ENCODE measurements around the gene NID1.

Gene NID1

DNA sequence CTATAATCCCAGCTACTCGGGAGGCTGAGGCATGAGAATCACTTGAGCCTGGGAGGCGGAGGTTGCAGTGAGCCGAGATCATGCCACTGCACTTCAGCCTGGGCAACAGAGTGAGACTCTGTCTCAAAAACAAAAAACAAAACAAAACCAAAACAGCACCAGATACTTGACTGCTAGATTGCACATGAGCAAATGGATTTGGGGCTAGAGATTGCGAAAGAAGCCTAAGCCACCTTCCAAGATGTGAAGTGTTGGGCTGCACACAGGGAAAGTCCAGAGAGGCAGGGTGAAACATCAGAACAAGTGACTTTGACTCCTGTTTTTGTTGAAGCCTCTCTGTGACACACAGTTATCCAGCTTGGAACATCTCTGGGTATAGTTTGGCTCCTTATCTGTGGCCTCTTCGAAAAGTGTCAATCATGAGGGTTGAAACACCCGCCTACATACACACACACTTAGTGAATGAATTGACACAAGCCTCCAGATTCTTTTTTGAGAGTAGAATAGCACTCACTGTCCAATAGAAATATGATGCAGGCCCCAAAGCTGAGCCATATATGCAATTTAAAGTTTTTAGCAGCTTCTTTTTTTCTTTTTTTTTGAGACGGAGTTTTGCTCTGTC lies 43.2 kb upstream of the NID1 start:
- DNase-seq (ENCODE audit: extremely low read depth, low read depth) = no peak
- H3K4me3 ChIP-seq (replicated peaks; ENCODE audit: low read depth, low read length) = no peak overlapping the region
- TF ChIP-seq, protein P1, sequence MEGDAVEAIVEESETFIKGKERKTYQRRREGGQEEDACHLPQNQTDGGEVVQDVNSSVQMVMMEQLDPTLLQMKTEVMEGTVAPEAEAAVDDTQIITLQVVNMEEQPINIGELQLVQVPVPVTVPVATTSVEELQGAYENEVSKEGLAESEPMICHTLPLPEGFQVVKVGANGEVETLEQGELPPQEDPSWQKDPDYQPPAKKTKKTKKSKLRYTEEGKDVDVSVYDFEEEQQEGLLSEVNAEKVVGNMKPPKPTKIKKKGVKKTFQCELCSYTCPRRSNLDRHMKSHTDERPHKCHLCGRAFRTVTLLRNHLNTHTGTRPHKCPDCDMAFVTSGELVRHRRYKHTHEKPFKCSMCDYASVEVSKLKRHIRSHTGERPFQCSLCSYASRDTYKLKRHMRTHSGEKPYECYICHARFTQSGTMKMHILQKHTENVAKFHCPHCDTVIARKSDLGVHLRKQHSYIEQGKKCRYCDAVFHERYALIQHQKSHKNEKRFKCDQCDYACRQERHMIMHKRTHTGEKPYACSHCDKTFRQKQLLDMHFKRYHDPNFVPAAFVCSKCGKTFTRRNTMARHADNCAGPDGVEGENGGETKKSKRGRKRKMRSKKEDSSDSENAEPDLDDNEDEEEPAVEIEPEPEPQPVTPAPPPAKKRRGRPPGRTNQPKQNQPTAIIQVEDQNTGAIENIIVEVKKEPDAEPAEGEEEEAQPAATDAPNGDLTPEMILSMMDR (IDR thresholded peaks at IDR 0.05; ENCODE audit: low read depth, low read length, missing control alignments) = no peak

DNA sequence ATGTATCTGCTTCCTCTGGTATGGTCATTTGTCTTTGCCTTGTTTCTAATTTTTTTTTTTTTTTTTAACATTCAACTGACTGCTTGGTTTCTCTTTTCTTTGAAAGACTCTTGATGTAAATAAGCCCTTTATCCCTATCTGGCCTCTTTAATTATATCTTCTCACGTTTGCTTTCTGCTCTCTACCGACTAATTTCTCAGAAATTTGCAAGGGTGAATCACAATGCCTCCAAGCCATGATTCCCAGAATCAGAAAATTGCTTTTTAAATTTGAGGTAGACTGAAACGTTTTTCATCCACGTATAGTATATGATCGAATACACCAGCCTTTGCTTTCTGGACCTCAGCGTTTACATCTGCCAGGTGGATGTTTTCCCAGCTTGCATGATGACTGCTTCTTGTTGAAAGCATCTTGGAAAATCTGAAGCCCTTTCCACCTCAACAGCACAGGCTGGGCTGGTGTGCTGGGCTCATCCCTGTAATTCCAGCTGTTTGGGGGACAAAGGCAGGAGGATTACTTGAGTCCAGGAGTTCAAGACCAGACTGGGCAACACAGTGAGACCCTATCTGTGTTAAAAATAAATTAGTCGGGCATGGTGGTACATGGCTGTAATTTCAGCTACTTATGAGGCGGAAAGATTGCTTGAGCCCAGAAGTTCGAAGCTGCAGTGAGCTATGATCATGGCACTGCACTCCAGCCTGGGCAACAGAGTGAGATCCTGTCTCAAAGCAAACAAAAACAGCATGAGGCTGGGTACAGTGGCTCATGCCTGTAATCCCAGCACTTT lies 42.4 kb upstream of the NID1 start:
- no peak for DNase-seq (ENCODE audit: extremely low read depth, low read depth)
- TF ChIP-seq, protein P1 (IDR thresholded peaks at IDR 0.05; ENCODE audit: low read depth, low read length, missing control alignments) = no peak
- no peak overlapping the region for H3K4me3 ChIP-seq (replicated peaks; ENCODE audit: low read depth, low read length)

DNA sequence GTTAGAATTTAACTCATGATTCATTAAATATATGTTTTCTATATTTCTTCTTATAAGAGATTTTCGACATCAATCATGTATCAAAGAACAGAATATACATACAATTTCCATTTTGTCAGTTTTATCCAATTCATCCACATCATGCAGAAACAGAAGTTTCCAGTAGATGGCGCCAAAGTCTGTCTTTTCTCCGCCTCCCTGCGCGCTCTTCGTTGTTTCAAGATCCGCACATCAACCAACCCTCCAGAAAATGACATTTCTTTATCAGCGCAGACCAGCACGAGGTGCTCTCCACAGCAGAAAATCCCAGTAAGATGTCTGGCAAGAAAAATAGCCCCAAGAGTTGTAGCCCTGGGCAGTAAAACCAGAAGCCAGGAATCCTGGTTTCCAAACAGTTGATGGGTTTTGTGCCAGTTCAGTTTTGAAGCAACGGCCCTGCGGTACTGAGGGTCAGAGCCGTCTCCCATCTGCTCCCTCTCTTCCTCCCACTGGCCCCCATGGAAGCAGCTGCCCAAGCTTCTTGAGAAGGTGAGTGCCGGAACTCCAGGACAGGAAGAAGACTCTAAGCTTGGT lies 38.8 kb upstream of the NID1 start:
- no peak for DNase-seq (ENCODE audit: extremely low read depth, low read depth)
- H3K4me3 ChIP-seq (replicated peaks; ENCODE audit: low read depth, low read length) = no peak overlapping the region
- TF ChIP-seq, protein P1 (IDR thresholded peaks at IDR 0.05; ENCODE audit: low read depth, low read length, missing control alignments) = peak; percentile 67

DNA sequence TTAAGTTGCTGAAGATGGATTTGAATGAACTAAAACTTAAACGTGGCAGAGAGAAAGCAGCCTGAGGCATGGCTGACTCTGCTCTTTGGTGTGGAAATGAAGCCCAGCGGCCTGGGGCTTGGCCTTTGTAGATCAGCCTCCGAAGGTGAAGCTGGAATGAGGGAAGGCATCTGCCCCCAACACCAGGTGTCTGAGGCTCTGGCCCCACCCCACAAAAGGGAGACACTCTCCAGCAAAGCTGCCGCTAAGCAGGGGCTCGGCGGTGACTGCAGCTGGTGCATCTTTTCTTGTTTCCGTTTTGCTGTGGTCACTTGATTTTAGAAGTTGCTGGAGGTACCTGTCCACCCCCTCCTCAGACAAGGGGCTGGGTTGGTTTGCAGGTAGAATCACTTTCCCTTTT lies 38.2 kb upstream of the NID1 start:
- TF ChIP-seq, protein P1 (IDR thresholded peaks at IDR 0.05; ENCODE audit: low read depth, low read length, missing control alignments) = no peak
- H3K4me3 ChIP-seq (replicated peaks; ENCODE audit: low read depth, low read length) = no peak overlapping the region
- no peak for DNase-seq (ENCODE audit: extremely low read depth, low read depth)

DNA sequence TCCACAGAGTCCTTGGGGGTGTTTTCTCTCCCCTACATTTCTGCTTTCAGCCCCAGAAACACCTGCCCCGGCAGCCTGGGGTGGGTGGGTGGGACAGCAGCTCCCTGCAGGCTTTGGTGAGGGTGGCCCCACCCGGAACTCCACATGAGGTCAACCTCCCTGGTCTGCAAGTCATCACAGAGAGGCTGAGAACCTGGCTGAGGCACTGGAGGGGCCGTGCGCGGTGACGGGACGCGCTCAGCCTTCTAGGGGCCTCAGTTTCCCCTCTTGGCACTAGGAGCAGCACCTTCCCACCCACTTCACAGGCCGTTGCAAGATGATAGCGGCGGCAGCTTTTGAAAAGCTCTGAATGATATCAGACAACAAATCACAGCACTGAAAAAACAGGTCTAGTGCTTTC lies 37.7 kb upstream of the NID1 start:
- TF ChIP-seq, protein P1 (IDR thresholded peaks at IDR 0.05; ENCODE audit: low read depth, low read length, missing control alignments) = no peak
- DNase-seq (ENCODE audit: extremely low read depth, low read depth) = no peak
- H3K4me3 ChIP-seq (replicated peaks; ENCODE audit: low read depth, low read length) = no peak overlapping the region

DNA sequence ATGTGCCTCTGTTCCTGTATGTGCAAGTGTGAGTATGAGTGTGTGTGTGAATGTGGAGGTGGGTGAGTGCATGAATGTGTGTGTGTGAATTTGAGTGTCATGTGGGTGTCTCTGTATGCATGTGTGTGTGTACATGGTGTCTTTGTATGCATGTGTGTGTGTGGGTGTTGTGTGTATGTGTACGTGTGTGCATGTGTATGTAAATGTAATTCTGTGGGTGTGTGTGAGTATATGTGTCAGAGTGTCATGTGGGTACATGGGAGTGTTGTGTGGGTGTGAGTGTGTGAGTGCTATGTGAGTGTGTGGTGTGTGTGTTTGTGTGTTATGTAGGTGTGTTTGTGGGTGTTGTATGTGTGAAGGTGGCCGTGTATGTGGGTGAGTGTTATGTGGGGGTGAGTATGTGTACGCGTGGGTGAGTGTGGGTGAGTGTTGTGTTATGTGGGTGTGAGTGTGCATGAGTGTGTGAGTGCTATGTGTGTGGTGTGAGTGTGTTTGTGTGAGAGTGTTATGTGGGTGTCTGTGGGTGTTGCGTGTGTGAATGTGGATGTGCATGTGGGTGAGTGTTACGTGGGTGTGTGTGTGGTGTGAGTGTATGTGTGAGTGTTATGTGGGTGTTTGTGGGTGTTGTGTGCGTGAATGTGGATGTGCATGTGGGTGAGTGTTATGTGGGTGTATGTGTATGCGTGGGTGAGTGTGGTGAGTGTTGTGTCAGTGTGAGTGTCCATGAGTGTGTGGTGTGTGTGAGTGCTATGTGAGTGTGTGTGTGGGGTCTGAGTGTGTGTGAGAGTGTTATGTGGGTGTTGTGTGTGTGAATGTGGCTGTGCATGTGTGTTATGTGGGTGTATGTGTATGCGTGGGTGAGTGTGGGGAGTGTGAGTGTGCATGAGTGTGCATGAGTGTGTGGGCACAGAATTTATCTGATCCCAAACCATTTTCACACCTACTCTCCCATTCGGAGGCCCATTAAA lies 36.6 kb upstream of the NID1 start:
- H3K4me3 ChIP-seq (replicated peaks; ENCODE audit: low read depth, low read length) = no peak overlapping the region
- no peak for DNase-seq (ENCODE audit: extremely low read depth, low read depth)
- TF ChIP-seq, protein P1 (IDR thresholded peaks at IDR 0.05; ENCODE audit: low read depth, low read length, missing control alignments) = no peak
